Effector memory CD4-positive, alpha-beta T cell (primary cell): Measurements from ENCODE around the gene ZNF423.

Source experiments
- DNase-seq, 3 donors: peaks; one replicate each; pipeline ENCODE4 v3.0.0-alpha.2; 2020
- H3K27ac ChIP-seq: 2 replicates; pipeline ENCODE4 v1.7.0; 2013; ENCODE audit warnings: mild to moderate bottlenecking, low read length, moderate library complexity; ENCODE audit not compliant: insufficient read depth, poor library complexity, severe bottlenecking
- H3K27me3 ChIP-seq: replicated peaks from 2 replicates; pipeline ENCODE4 v1.7.0; 2013; ENCODE audit warnings: mild to moderate bottlenecking, low read length; ENCODE audit not compliant: insufficient read depth, control insufficient read depth, poor library complexity, severe bottlenecking
- H3K36me3 ChIP-seq: 2 replicates; pipeline ENCODE4 v1.7.0; 2013; ENCODE audit warnings: mild to moderate bottlenecking, low read length, moderate library complexity; ENCODE audit not compliant: control insufficient read depth, insufficient read depth
- H3K4me1 ChIP-seq: 2 replicates; pipeline ENCODE4 v1.7.0; 2013; ENCODE audit warnings: low read length, mild to moderate bottlenecking; ENCODE audit not compliant: control insufficient read depth, insufficient read depth, poor library complexity, severe bottlenecking
- H3K4me3 ChIP-seq: 2 replicates; pipeline ENCODE4 v1.7.0; 2013; ENCODE audit warnings: low read length, low read depth, mild to moderate bottlenecking; ENCODE audit not compliant: insufficient read depth, poor library complexity, severe bottlenecking
- H3K9me3 ChIP-seq: 2 replicates; pipeline ENCODE4 v1.7.0; 2013; ENCODE audit warnings: mild to moderate bottlenecking, low read length, moderate library complexity; ENCODE audit not compliant: control insufficient read depth

The ZNF423 gene

GRCh38 chr16:49778202-49778930, 77.5 kb downstream of the ZNF423 start:
- H3K27ac ChIP-seq, result no peak overlapping the region
- H3K4me3 ChIP-seq, result no peak overlapping the region
- no peak for DNase-seq
- no peaks in the 10 kb centered on the region for H3K36me3 ChIP-seq
- H3K4me1 ChIP-seq, result no peaks in the 10 kb centered on the region
- no peaks in the 10 kb centered on the region for H3K9me3 ChIP-seq
- H3K27me3 ChIP-seq, result no peaks in the 10 kb centered on the region

- Histone ChIP-seq H3K27ac (no peak overlapping the region), H3K4me1 (no peaks in the 10 kb centered on the region)
Measured at GRCh38 chr16:49776734-49777133, 79.2 kb downstream of the ZNF423 start.

GRCh38 chr16:49776085-49776595, 79.8 kb downstream of the ZNF423 start:
- no peak overlapping the region for H3K27ac ChIP-seq
- no peaks in the 10 kb centered on the region for H3K36me3 ChIP-seq
- no peak overlapping the region for H3K4me3 ChIP-seq
- H3K9me3 ChIP-seq, result no peaks in the 10 kb centered on the region
- no peaks in the 10 kb centered on the region for H3K27me3 ChIP-seq
- DNase-seq, result no peak
- H3K4me1 ChIP-seq, result no peaks in the 10 kb centered on the region

More at GRCh38 chr16:49776734-49777133, 79.2 kb downstream of the ZNF423 start:
- Histone ChIP-seq H3K4me3 (no peak overlapping the region), H3K9me3 (no peaks in the 10 kb centered on the region), H3K36me3 (no peaks in the 10 kb centered on the region), H3K27me3 (no peaks in the 10 kb centered on the region)
- no peak for DNase-seq

GRCh38 chr16:49775581-49775980, 80.3 kb downstream of the ZNF423 start:
- no peaks in the 10 kb centered on the region for H3K4me1 ChIP-seq
- no peak for DNase-seq
- no peaks in the 10 kb centered on the region for H3K36me3 ChIP-seq
- H3K9me3 ChIP-seq, result no peaks in the 10 kb centered on the region
- no peaks in the 10 kb centered on the region for H3K27me3 ChIP-seq
- H3K4me3 ChIP-seq, result no peak overlapping the region
- no peak overlapping the region for H3K27ac ChIP-seq

GRCh38 chr16:49775018-49775417, 80.9 kb downstream of the ZNF423 start:
- H3K9me3 ChIP-seq, result no peaks in the 10 kb centered on the region
- no peaks in the 10 kb centered on the region for H3K4me1 ChIP-seq
- H3K4me3 ChIP-seq, result no peak overlapping the region
- no peak overlapping the region for H3K27ac ChIP-seq
- DNase-seq, result no peak
- H3K27me3 ChIP-seq, result no peaks in the 10 kb centered on the region
- no peaks in the 10 kb centered on the region for H3K36me3 ChIP-seq

- Histone ChIP-seq H3K4me1 (no peaks in the 10 kb centered on the region), H3K36me3 (no peaks in the 10 kb centered on the region), H3K27me3 (no peaks in the 10 kb centered on the region), H3K27ac (no peak overlapping the region), H3K4me3 (no peak overlapping the region), H3K9me3 (no peaks in the 10 kb centered on the region)
- DNase-seq, result no peak
Measured at GRCh38 chr16:49773534-49774475, 82.1 kb downstream of the ZNF423 start.

- H3K4me3 ChIP-seq, result no peak overlapping the region
- no peak for DNase-seq
- H3K36me3 ChIP-seq, result no peaks in the 10 kb centered on the region
- no peaks in the 10 kb centered on the region for H3K4me1 ChIP-seq
- no peak overlapping the region for H3K27ac ChIP-seq
- no peaks in the 10 kb centered on the region for H3K27me3 ChIP-seq
- H3K9me3 ChIP-seq, result no peaks in the 10 kb centered on the region
Measured at GRCh38 chr16:49767998-49768397, 87.9 kb downstream of the ZNF423 start.

GRCh38 chr16:49767414-49767813, 88.5 kb downstream of the ZNF423 start:
- no peak for DNase-seq
- Histone ChIP-seq H3K9me3 (no peaks in the 10 kb centered on the region), H3K27ac (no peak overlapping the region), H3K4me1 (no peaks in the 10 kb centered on the region), H3K36me3 (no peaks in the 10 kb centered on the region), H3K4me3 (no peak overlapping the region), H3K27me3 (no peaks in the 10 kb centered on the region)

GRCh38 chr16:49766225-49766624, 89.7 kb downstream of the ZNF423 start:
- Histone ChIP-seq H3K4me3 (no peak overlapping the region), H3K4me1 (no peaks in the 10 kb centered on the region), H3K9me3 (no peaks in the 10 kb centered on the region), H3K36me3 (no peaks in the 10 kb centered on the region), H3K27ac (no peak overlapping the region), H3K27me3 (no peaks in the 10 kb centered on the region)
- no peak for DNase-seq

GRCh38 chr16:49763826-49764225, 92.1 kb downstream of the ZNF423 start:
- no peaks in the 10 kb centered on the region for H3K4me1 ChIP-seq
- no peak overlapping the region for H3K4me3 ChIP-seq
- H3K27me3 ChIP-seq, result no peaks in the 10 kb centered on the region
- H3K27ac ChIP-seq, result no peak overlapping the region
- H3K36me3 ChIP-seq, result no peaks in the 10 kb centered on the region
- H3K9me3 ChIP-seq, result no peaks in the 10 kb centered on the region
- DNase-seq, result no peak
